H1 (cell line): ENCODE results near the gene GALNTL6. TPM values are rescaled to one million over a fixed set of nuclear protein-coding genes. Genes with fewer than 3 reads are reported as not detected.

Source experiments
- JUN ChIP-seq: IDR thresholded peaks from 2 replicates; pipeline ENCODE4 v1.6.1; 2011; ENCODE audit warnings: low read depth, mild to moderate bottlenecking, improper control_type of control experiment, low read length
- polyA plus RNA-seq, 7 experiments: library from polyadenylated mRNA; depleted of rRNA in 3 of 7; stranded (reverse) in 5 of 7; unstranded in 2 of 7; fragments of >200 nt in 5 of 7; fragments of 200-250 nt in 2 of 7; gene quantifications; 1 replicate in 5 of 7; 2 replicates in 1 of 7; 4 replicates in 1 of 7; pipeline versions ENCODE4 v1.2.1 to v1.2.3, GENCODE V29; 2011 to 2013; ENCODE audit warnings: missing spikeins in 2 of 7, mixed read lengths in 2 of 7
- total RNA-seq: library from RNA; stranded (reverse); fragmentation: NEBNext Ultra II Directional; extraction: Animal tissue kit (Norgen Biotek cat#: 25700); gene quantifications from 2 replicates; pipeline ENCODE4 v1.2.1, GENCODE V29; 2021
- TF ChIP-seq, protein P1 (sequence below): IDR thresholded peaks from 2 replicates; pipeline ENCODE4 v1.6.1; 2011; ENCODE audit warnings: low read depth, mild to moderate bottlenecking, low read length; ENCODE audit not compliant: insufficient read depth

Gene GALNTL6
- total and polyA plus RNA-seq, 2 of the 8 experiments (the other 6 are each of a cell fraction or from before 2014, with no cell fraction given) = 0.03 to 0.32 TPM

DNA sequence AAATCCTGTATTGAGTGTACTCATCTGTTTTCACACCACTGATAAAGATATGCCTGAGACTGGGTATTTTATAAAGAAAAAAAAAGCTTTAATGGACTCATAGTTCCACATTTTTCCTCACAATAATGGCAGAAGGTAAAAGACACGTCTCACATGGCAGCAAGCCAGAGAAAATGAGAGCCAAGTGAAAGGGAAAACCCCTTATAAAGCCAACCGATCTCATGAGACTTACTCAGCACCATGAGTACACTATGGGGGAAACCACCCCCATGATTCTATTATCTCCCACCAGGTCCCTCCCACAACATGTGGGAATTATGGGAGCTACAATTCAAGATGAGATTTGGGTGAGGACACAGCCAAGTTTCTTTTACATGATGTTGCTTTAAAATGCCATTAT lies 171.9 kb downstream of the GALNTL6 start (continued):
- TF ChIP-seq, protein P1, sequence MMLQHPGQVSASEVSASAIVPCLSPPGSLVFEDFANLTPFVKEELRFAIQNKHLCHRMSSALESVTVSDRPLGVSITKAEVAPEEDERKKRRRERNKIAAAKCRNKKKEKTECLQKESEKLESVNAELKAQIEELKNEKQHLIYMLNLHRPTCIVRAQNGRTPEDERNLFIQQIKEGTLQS = no peak
- no peak for TF ChIP-seq JUN
